Fibroblast of lung (primary cell): ENCODE results near the gene MUC2. TPM values are rescaled to one million over a fixed set of nuclear protein-coding genes. Genes with fewer than 3 reads are reported as not detected.

Experiments used
- DNase-seq, 2 donors: peaks; one replicate each; pipeline versions ENCODE4 v3.0.0 to v3.0.0-alpha.2; 2010; ENCODE audit warnings: low read depth in 2 of 2
- H2AFZ ChIP-seq: 2 replicates; pipeline ENCODE4 v1.5.1; 2012; ENCODE audit warnings: low read length, control low read depth, inconsistent platforms
- H3K27ac ChIP-seq: 2 replicates; pipeline ENCODE4 v1.5.1; 2011; ENCODE audit warnings: low read length, control low read depth; ENCODE audit not compliant: insufficient read depth
- H3K27me3 ChIP-seq: 2 replicates; pipeline ENCODE4 v1.5.1; 2011; ENCODE audit warnings: mild to moderate bottlenecking, low read length; ENCODE audit not compliant: control insufficient read depth, insufficient read depth
- H3K36me3 ChIP-seq: 2 replicates; pipeline ENCODE4 v1.5.1; 2011; ENCODE audit warnings: low read length; ENCODE audit not compliant: control insufficient read depth, insufficient read depth
- H3K4me1 ChIP-seq: 2 replicates; pipeline ENCODE4 v1.5.1; 2011; ENCODE audit warnings: low read length; ENCODE audit not compliant: control insufficient read depth, insufficient read depth; ENCODE audit errors: extremely low read depth
- H3K4me2 ChIP-seq: 2 replicates; pipeline ENCODE4 v1.5.1; 2011; ENCODE audit warnings: low read length, control low read depth; ENCODE audit not compliant: insufficient read depth; ENCODE audit errors: extremely low read depth
- H3K4me3 ChIP-seq, 4 experiments: fragments of 200-600 bp in 1 of 4; sonication (generic) in 1 of 4; replicated peaks in 1 of 4; 2 replicates each; pipeline ENCODE4 v1.5.1; 2011 to 2016; ENCODE audit warnings: low read length in 4 of 4, low read depth in 3 of 4, mild to moderate bottlenecking in 3 of 4, control low read depth in 2 of 4, inconsistent platforms in 1 of 4, mixed read lengths in 1 of 4; ENCODE audit not compliant: insufficient read depth in 1 of 4; ENCODE audit errors: control extremely low read depth in 1 of 4
- H3K79me2 ChIP-seq: 2 replicates; pipeline ENCODE4 v1.5.1; 2012; ENCODE audit warnings: mild to moderate bottlenecking, low read length, inconsistent platforms; ENCODE audit not compliant: control insufficient read depth, insufficient read depth
- H3K9ac ChIP-seq: 2 replicates; pipeline ENCODE4 v1.5.1; 2011; ENCODE audit warnings: mild to moderate bottlenecking, low read length, control low read depth; ENCODE audit not compliant: insufficient read depth
- H3K9me3 ChIP-seq: 2 replicates; pipeline ENCODE4 v1.5.1; 2012; ENCODE audit warnings: low read depth, low read length; ENCODE audit not compliant: control insufficient read depth, insufficient read depth
- H4K20me1 ChIP-seq: 2 replicates; pipeline ENCODE4 v1.5.1; 2011; ENCODE audit warnings: low read length; ENCODE audit not compliant: control insufficient read depth, insufficient read depth; ENCODE audit errors: extremely low read depth
- EZH2 ChIP-seq: IDR thresholded peaks from 2 replicates; pipeline ENCODE4 v1.5.1; 2012; ENCODE audit warnings: low read length, control low read depth, mild to moderate bottlenecking; ENCODE audit errors: missing control alignments
- polyA plus RNA-seq, 2 donors: library from polyadenylated mRNA; depleted of rRNA in 1 of 2; stranded (reverse) in 1 of 2; unstranded in 1 of 2; fragments of >200 nt; gene quantifications; 2 replicates each; pipeline ENCODE4 v1.2.1, GENCODE V29; 2011 to 2012; ENCODE audit warnings: missing spikeins in 1 of 2
- total RNA-seq: library from RNA; depleted of rRNA; stranded (reverse); fragments of >200 nt; gene quantifications from 2 replicates; pipeline ENCODE4 v1.2.1, GENCODE V29; 2014
- TF ChIP-seq, protein P1 (sequence below), 2 donors: IDR thresholded peaks in 1 of 2; conservative IDR thresholded peaks in 1 of 2; 1 replicate in 1 of 2; 2 replicates in 1 of 2; pipeline ENCODE4 v1.5.1; 2011 to 2012; ENCODE audit warnings: low read length in 2 of 2, control low read depth in 1 of 2, inconsistent platforms in 1 of 2, low read depth in 1 of 2, mild to moderate bottlenecking in 1 of 2

MUC2 gene
- total and polyA plus RNA-seq, 2 donors (not counting 1 experiment from before 2014, with no cell fraction given) = not detected

DNA sequence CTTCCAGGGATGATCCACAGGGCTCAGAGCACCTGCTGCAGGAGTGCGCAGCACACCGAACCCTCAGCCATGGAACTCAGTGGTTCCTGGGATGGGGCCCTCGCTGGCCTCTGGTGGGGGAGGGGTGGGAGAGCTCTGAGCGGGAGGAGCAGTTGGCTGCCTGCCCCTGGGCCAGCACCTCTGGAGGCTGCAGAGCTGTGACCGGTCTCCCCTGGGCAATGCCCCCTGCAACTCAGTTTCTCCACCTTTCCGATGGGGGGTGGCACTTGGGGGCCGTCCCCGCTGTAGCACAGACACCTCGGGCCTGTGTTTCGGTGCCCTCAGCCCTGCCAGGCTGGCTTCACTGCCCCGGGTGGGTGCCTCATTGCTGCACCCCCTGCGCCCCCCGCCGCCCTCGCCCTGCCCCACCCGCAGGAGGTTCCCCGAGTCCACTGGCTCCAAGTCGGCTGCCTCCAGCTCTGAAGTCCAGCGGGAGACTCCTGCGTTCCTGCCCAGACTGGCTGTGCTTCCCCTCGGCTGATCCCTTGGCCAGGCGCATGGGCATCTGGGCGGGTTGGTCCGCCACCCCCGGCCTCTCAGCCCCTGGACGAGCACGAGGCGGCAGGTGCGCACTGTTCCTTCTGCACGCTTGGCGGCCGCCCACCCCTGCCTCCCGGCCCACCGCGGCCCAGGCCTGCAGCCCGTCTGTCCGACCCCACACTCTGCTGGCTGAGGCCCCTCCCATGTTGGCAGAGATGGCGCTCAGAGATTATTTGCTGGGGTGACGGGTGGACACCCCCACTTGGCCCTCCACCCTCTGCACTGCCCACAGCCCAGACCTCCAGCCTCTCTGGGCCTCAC is 40.0 kb upstream of the MUC2 start:
- Histone ChIP-seq H2AFZ (no peak overlapping the region), H3K4me2 (no peak overlapping the region), H3K79me2 (no peaks in the 10 kb centered on the region), H3K36me3 (no peaks in the 10 kb centered on the region), H3K4me3 (no peak overlapping the region), H3K4me1 (no peaks in the 10 kb centered on the region), H3K27me3 (no peaks in the 10 kb centered on the region), H4K20me1 (no peaks in the 10 kb centered on the region), H3K9me3 (no peaks in the 10 kb centered on the region), H3K27ac (no peak overlapping the region), H3K9ac (no peak overlapping the region)
- TF ChIP-seq, protein P1, sequence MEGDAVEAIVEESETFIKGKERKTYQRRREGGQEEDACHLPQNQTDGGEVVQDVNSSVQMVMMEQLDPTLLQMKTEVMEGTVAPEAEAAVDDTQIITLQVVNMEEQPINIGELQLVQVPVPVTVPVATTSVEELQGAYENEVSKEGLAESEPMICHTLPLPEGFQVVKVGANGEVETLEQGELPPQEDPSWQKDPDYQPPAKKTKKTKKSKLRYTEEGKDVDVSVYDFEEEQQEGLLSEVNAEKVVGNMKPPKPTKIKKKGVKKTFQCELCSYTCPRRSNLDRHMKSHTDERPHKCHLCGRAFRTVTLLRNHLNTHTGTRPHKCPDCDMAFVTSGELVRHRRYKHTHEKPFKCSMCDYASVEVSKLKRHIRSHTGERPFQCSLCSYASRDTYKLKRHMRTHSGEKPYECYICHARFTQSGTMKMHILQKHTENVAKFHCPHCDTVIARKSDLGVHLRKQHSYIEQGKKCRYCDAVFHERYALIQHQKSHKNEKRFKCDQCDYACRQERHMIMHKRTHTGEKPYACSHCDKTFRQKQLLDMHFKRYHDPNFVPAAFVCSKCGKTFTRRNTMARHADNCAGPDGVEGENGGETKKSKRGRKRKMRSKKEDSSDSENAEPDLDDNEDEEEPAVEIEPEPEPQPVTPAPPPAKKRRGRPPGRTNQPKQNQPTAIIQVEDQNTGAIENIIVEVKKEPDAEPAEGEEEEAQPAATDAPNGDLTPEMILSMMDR (conservative IDR thresholded peaks at IDR 0.05 in 1 of 2, IDR thresholded peaks at IDR 0.05 in 1 of 2; ENCODE audit: low read depth in 1 of 2, low read length in 2 of 2) = no peak
- no peak for TF ChIP-seq EZH2
- no peak for DNase-seq

DNA sequence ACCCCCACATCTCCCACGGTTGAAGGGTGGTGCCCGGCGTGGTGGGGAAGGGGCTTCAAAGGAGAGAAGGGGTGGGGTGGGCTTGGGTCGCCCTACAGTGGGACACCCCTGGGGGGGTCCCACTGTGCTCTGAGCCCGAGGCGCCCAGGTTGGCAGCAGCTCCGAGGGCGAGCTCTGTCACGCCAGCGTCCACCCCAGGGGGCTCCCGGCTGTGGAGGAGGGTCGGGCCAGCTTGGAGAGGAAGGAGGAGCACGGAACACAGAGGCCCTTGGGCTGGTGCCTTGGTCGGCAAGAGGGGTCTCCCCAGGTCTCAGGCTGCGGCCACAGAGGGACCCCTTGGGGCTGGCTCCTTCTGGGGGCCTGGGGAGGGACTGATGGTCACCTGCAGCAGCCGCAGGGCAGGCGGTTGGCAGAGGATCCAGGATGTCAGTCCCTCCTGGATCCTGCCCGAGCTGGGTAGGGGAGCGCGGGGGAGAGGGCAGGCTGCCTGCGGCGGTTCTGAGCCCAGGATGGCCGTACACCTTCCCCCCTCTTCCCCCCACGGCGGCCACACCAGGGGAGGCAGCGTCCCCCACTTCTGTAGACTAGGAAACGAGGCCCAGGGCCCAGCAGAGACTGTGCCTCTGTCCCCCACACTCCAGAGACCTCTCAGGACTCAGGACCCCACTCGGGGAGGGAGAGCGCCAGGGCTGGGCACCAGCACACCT is 38.9 kb upstream of the MUC2 start:
- no peak for TF ChIP-seq EZH2
- TF ChIP-seq, protein P1 (conservative IDR thresholded peaks at IDR 0.05 in 1 of 2, IDR thresholded peaks at IDR 0.05 in 1 of 2; ENCODE audit: low read depth in 1 of 2, low read length in 2 of 2) = no peak
- Histone ChIP-seq H3K9me3 (no peaks in the 10 kb centered on the region), H3K27ac (no peak overlapping the region), H4K20me1 (no peaks in the 10 kb centered on the region), H3K79me2 (no peaks in the 10 kb centered on the region), H3K27me3 (no peaks in the 10 kb centered on the region), H3K4me3 (no peak overlapping the region), H3K36me3 (no peaks in the 10 kb centered on the region), H2AFZ (no peak overlapping the region), H3K9ac (no peak overlapping the region), H3K4me2 (no peak overlapping the region), H3K4me1 (no peaks in the 10 kb centered on the region)
- DNase-seq = no peak

DNA sequence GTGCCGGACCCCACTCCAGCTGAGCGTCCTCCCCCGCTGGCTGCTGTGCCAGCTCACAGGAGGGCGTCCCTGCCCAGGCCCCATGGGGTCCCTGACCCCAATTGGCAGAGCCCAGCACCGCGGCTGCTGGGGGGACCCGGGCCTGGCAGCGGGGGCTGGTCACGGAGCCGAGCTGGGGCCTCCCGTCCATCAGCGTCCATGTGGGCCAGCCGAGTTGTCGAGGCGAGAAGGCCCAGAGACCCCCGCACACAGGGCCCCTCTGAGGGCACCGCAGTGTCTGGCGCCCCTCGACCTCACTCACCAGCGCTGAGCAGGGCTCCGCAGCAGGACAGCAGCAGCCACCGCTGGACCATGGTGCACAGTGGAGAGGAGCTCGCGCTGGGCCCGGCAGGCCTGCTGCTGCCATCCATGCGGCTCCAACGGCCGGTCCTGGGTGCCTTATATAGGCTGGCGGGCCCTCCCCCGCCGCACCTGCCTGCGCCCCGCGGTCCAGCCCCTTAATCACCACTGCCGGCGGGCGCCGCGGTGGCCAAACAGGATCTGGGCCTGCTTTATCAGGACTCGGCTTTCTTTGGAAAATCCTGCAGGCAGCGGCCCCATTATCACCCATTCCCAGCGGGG is 38.3 kb upstream of the MUC2 start, which contains the start of gene MUC6:
MUC6 (minus strand) TSS at position 416 of the 621 bp plus-strand sequence; CDS start at position 353, 63 bp downstream.
- H3K36me3 ChIP-seq = no peaks in the 10 kb centered on the region
- H3K9me3 ChIP-seq = no peaks in the 10 kb centered on the region
- no peaks in the 10 kb centered on the region for H3K27me3 ChIP-seq
- no peak within 1 kb of the TSS for H3K9ac ChIP-seq
- no peak within 1 kb of the TSS for H3K27ac ChIP-seq
- H4K20me1 ChIP-seq = no peaks in the 10 kb centered on the region
- H3K4me2 ChIP-seq = no peak within 1 kb of the TSS
- H3K79me2 ChIP-seq = no peaks in the 10 kb centered on the region
- H3K4me3 ChIP-seq = no peak within 1 kb of the TSS
- TF ChIP-seq, protein P1 (conservative IDR thresholded peaks at IDR 0.05 in 1 of 2, IDR thresholded peaks at IDR 0.05 in 1 of 2; ENCODE audit: low read depth in 1 of 2, low read length in 2 of 2) = no peak
- no peak for TF ChIP-seq EZH2
- H2AFZ ChIP-seq = no peak within 1 kb of the TSS
- no peak for DNase-seq
- H3K4me1 ChIP-seq = no peaks in the 10 kb centered on the region
